Nucleus accumbens (tissue), 56 donors: ENCODE measurements around the gene ATG4B.

Experiments
- DNase-seq, 56 donors: peaks; one replicate each; lab custom pipeline; 2025; lab: John Stamatoyannopoulos, UW

ATG4B gene

GRCh38 chr2:241637795-241638660 is 535 bp downstream of the ATG4B start:
- DNase-seq: peak in 1 of 56 donors; percentile 68

DNA sequence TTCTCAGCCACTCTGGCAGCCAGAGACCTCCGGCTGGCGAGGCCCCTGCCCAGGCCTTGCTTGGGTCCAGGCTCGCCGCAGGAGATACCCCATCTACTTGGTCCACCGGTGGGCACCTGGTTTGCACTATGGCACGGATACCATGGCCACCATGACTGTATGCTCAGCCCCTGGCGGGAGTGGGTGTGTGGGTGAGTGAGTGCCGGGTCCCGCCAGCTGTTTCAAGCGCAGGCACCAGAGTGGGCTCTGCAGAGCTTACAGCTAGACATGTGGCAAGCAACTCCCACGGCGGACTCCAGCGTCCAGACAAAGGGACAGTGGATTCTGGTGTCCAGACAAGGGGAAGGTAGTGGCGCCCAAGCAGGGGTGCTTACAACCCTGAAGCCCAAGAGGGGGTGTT is 1.4 kb downstream of the ATG4B start:
- no peak for DNase-seq

GRCh38 chr2:241639385-241639784 is 1.9 kb downstream of the ATG4B start:
- DNase-seq: no peak

DNA sequence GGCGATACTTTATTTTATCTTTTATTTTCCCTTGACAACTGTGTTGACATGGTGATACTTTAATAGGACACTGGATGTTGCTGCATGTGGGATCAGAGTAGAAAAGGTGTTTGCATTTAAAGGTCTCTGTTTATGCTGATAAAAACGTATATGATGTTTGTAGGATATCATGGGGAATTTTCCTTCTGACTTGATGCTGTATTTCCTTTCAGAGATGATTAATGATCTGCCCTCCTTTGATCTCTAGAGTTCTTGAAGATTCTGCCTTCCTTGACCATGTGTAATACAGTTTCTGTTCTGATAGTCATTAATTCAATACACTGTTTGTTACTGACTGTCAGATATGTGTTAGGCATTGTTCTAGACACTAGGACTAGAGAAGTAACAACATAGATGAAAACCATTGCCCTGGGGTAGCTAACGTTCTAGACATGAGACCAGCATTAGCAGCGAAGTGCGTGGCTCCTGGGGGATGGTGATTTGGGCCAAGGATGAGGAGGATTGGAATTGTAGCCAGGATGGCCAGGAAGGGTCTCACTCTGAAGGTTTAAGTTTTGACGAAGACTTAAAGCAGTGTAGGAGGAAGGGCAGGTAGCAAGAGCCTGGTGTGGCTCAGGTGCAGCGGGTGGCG is 2.8 kb downstream of the ATG4B start:
- DNase-seq: no peak

DNA sequence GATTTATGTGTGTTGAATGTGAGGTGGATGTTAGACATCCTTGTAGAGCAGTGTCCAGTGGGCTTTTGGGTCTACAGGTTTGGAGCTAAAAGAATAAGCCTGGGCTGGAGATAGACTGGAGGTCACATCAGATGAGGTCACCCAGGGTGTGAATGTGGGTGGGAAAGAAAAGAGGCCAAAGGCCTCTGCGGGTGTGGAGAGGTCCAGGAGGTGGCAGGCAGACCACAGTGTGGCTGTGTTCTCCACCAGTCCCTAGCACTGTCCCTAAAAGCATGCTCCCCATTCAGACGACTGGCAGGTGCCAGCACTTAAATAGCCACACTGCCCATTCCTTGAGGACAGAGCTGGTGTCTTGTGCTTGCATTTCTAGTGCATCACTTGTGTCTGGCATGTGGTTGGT is 4.1 kb downstream of the ATG4B start:
- DNase-seq: no peak

- DNase-seq: no peak
These were observed 7.8 kb downstream of the ATG4B start for GRCh38 chr2:241645056-241645914.

GRCh38 chr2:241645915-241646645 is 8.6 kb downstream of the ATG4B start:
- DNase-seq: no peak

- DNase-seq: no peak
These were observed 11.0 kb downstream of the ATG4B start for GRCh38 chr2:241648453-241648852.

- DNase-seq: peak in 2 of 56 donors; percentile 5 to 27
These were observed 11.9 kb downstream of the ATG4B start for GRCh38 chr2:241649404-241649803.

GRCh38 chr2:241649927-241650326 is 12.4 kb downstream of the ATG4B start:
- no peak for DNase-seq

DNA sequence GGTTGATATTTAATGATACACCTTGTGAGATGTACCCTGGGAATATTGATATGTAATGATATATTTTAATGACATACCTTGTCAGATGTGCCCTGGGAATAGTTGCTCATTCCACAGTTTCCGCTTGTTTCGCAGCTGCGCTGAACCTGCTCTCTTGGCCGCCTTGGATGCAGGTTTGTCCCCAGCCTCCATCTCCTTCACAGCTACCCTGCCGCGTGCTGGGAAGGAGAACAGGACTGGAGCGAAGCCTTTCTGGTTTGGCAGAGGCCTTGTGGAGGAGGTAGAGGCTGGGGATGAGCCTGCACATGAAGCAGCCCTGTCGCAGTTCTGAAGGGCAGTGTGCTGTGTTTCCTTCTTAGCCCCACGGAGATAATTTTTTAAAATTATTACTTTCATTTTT is 14.6 kb downstream of the ATG4B start:
- DNase-seq: no peak

DNA sequence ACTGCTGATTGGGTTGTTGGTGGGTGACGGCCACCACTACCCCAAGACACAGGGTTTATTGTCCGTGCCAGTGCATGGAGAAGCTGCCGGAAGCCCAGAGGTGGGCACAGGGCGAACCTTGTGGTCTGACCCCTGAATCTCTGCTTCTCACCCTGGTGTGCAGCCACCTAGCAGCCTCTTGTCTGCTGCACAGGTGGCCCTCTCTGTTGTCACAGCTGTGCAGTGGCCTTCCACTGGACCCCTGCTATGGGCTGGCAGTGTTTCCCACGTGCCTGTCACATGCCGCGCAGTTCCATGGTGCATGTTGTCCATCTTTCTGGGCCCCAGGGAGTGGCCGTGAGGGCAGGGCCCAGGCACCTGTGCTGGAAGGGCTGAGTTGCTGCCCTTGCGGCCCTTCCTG is 15.2 kb downstream of the ATG4B start:
- no peak for DNase-seq

GRCh38 chr2:241653210-241653750 is 15.8 kb downstream of the ATG4B start:
- no peak for DNase-seq

DNA sequence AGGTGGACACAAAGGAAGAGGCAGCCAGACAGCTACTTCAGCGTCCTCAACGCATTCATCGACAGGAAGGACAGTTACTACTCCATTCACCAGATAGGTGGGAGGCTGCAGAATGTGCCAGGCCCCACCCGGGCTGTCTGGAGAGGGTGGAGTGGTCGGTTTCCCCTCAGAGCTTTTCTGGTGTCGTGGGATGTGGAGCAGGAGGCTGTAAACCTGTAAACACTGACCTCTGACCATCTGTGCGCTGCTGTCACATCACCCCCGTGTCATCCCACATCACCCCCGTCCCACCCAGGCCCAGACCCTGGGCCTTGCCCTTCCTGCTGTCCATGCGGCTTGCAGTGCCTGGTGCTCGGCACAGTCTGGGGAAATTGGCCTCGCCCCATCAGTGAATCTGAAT is 17.1 kb downstream of the ATG4B start:
- no peak for DNase-seq

- DNase-seq: no peak
These were observed 18.2 kb downstream of the ATG4B start for GRCh38 chr2:241655516-241656189.

DNA sequence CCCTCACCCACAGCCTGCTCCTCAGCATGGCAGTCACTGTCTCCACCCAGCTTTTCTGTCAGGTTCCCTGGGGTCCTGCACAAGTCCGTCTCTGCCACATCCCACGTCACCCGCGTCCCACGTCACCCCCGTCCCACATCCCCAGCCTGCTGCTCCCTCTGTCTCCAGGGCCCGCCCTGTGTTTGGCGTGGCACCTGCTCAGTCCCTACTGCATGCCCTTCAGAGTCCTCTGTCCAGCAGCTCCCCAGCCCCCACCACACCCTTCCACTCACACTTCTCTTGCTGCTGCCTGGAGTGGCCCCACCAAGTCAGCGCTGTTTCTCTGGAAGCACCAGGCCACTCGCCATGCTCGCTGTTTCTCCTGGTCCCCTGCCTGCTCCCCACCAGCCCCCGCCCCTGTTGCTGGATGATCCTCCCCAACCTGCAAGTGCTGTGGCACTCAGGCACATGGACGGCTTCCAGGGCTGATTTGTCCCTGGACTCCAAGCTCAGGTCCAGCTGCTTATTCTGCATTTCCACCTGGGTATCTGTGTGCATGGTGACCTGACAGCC is 18.8 kb downstream of the ATG4B start:
- DNase-seq: no peak

- no peak for DNase-seq
These were observed 20.3 kb downstream of the ATG4B start for GRCh38 chr2:241657786-241658254.

- no peak for DNase-seq
These were observed 20.8 kb downstream of the ATG4B start for GRCh38 chr2:241658296-241658695.

- DNase-seq: peak in 48 of 56 donors; percentile 4 to 82 (median 45)
These were observed 21.8 kb downstream of the ATG4B start for GRCh38 chr2:241659150-241659739.
